GM21390 (cell line): ENCODE measurements around the gene KIAA0319L.

Experiments used
- ATAC-seq: cut with Tn5 transposase; IDR thresholded peaks from one replicate; pipeline ENCODE4 v1.9.1; 2021; ENCODE audit not compliant: unreplicated experiment

Gene KIAA0319L

GRCh38 chr1:35564037-35564883, 7.1 kb upstream of the KIAA0319L start:
- ATAC-seq, result no peak

- ATAC-seq, result no peak
Observed at GRCh38 chr1:35563166-35563565, 6.0 kb upstream of the KIAA0319L start.

GRCh38 chr1:35561972-35562680, 4.9 kb upstream of the KIAA0319L start:
- no peak for ATAC-seq

- ATAC-seq, result no peak
Observed at GRCh38 chr1:35561297-35561971, 4.2 kb upstream of the KIAA0319L start.

GRCh38 chr1:35560256-35561225, 3.3 kb upstream of the KIAA0319L start:
- no peak for ATAC-seq

GRCh38 chr1:35559317-35559944, 2.2 kb upstream of the KIAA0319L start:
- ATAC-seq, result no peak

- ATAC-seq, result no peak
Observed at GRCh38 chr1:35558374-35559316, 1.4 kb upstream of the KIAA0319L start.

- peak; percentile 86 for ATAC-seq
Observed at GRCh38 chr1:35557611-35558373, 589 bp upstream of the KIAA0319L start, which contains the start of gene NCDN. TSS of gene NCDN (plus strand) at chr1:35557799. CDS start at chr1:35558191, 392 bp downstream.

GRCh38 chr1:35556484-35557117, 602 bp downstream of the KIAA0319L start:
- no peak for ATAC-seq

- ATAC-seq, result no peak
Observed at GRCh38 chr1:35555601-35556477, 1.4 kb downstream of the KIAA0319L start.

- ATAC-seq, result no peak
Observed at GRCh38 chr1:35555212-35555584, 2.0 kb downstream of the KIAA0319L start.

GRCh38 chr1:35554266-35555211, 2.7 kb downstream of the KIAA0319L start:
- ATAC-seq, result no peak

- ATAC-seq, result no peak
Observed at GRCh38 chr1:35553851-35554250, 3.4 kb downstream of the KIAA0319L start.

- no peak for ATAC-seq
Observed at GRCh38 chr1:35546614-35547013, 10.6 kb downstream of the KIAA0319L start.

- no peak for ATAC-seq
Observed at GRCh38 chr1:35544976-35545375, 12.2 kb downstream of the KIAA0319L start.

- ATAC-seq, result peak; percentile 45
Observed at GRCh38 chr1:35539824-35540261, 17.4 kb downstream of the KIAA0319L start.
